Activated naive CD8-positive, alpha-beta T cell (primary cell): Measurements from ENCODE around the gene AQP2.

ENCODE experiments used
- H3K27ac Mint-ChIP-seq: one replicate; pipeline ENCODE4 v1.8.0; 2021; ENCODE audit warnings: mixed read lengths
- H3K27me3 Mint-ChIP-seq: one replicate; pipeline ENCODE4 v1.8.0; 2021; ENCODE audit warnings: mixed read lengths
- H3K36me3 Mint-ChIP-seq: one replicate; pipeline ENCODE4 v1.8.0; 2021; ENCODE audit warnings: mixed read lengths
- H3K4me1 Mint-ChIP-seq: one replicate; pipeline ENCODE4 v1.8.0; 2021; ENCODE audit warnings: low read depth, mixed read lengths
- H3K4me3 Mint-ChIP-seq: one replicate; pipeline ENCODE4 v1.8.0; 2021; ENCODE audit warnings: mild to moderate bottlenecking, mixed read lengths
- H3K9me3 Mint-ChIP-seq: one replicate; pipeline ENCODE4 v1.8.0; 2021; ENCODE audit warnings: low read depth, mixed read lengths

The AQP2 gene

GRCh38 chr12:49928471-49928870 is 22.1 kb upstream of the AQP2 start:
- Mint-ChIP-seq H3K36me3 (no peaks in the 10 kb centered on the region), H3K27ac (no peak overlapping the region), H3K9me3 (no peaks in the 10 kb centered on the region), H3K4me3 (no peak overlapping the region), H3K27me3 (no peaks in the 10 kb centered on the region), H3K4me1 (peaks cover 9% of the 10 kb centered on the region)

- Mint-ChIP-seq H3K9me3 (no peaks in the 10 kb centered on the region), H3K4me1 (peaks cover 9% of the 10 kb centered on the region), H3K4me3 (no peak overlapping the region), H3K27ac (no peak overlapping the region), H3K36me3 (no peaks in the 10 kb centered on the region), H3K27me3 (no peaks in the 10 kb centered on the region)
Measured at GRCh38 chr12:49929581-49929980, 21.0 kb upstream of the AQP2 start.

DNA sequence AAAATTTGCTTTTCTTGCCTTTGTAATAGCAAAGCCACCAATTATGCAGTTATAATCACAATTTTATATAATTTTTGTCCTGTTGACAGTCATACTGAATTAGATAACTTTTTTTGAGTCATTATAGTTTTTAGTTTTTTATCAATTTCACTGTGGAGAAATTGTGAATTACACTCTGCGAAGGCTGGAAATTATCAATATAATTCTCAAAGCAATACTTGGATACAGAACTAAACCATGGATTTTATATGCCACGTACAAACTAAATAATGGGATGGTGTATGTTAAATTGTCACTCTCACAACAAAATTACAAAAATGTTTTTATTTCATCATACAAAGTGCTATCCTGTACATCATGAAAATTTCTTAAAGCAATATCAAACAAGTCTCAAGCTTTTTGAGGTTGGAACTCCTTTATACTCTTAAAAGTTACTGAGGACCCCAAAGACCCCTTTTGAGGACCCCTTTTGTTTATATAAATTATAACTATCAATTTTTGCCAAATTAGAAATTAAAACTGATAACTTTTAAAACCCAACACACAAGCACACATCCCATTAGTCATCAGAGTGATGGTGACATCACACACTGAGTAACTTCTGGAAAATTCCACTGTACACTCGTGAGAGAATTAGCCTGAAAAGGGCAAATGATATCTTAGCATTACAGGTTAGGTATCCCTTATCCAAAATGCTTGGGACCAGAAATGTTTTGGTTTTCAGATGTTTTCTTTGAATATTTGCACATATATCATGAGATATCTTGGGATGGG is 19.8 kb upstream of the AQP2 start:
- Mint-ChIP-seq H3K27me3 (no peaks in the 10 kb centered on the region), H3K4me1 (peaks cover 9% of the 10 kb centered on the region), H3K27ac (no peak overlapping the region), H3K9me3 (no peaks in the 10 kb centered on the region), H3K36me3 (no peaks in the 10 kb centered on the region), H3K4me3 (no peak overlapping the region)

- H3K9me3 Mint-ChIP-seq, result no peaks in the 10 kb centered on the region
- no peaks in the 10 kb centered on the region for H3K36me3 Mint-ChIP-seq
- no peak overlapping the region for H3K27ac Mint-ChIP-seq
- peaks cover 9% of the 10 kb centered on the region for H3K4me1 Mint-ChIP-seq
- H3K27me3 Mint-ChIP-seq, result no peaks in the 10 kb centered on the region
- H3K4me3 Mint-ChIP-seq, result no peak overlapping the region
Measured at GRCh38 chr12:49932023-49932422, 18.5 kb upstream of the AQP2 start.

GRCh38 chr12:49932533-49933130 is 17.9 kb upstream of the AQP2 start:
- H3K36me3 Mint-ChIP-seq, result no peaks in the 10 kb centered on the region
- H3K27me3 Mint-ChIP-seq, result no peaks in the 10 kb centered on the region
- H3K4me1 Mint-ChIP-seq, result peaks cover 9% of the 10 kb centered on the region
- H3K27ac Mint-ChIP-seq, result no peak overlapping the region
- H3K9me3 Mint-ChIP-seq, result no peaks in the 10 kb centered on the region
- no peak overlapping the region for H3K4me3 Mint-ChIP-seq

GRCh38 chr12:49933796-49934195 is 16.7 kb upstream of the AQP2 start:
- peaks cover 9% of the 10 kb centered on the region for H3K4me1 Mint-ChIP-seq
- H3K36me3 Mint-ChIP-seq, result no peaks in the 10 kb centered on the region
- no peak overlapping the region for H3K4me3 Mint-ChIP-seq
- no peaks in the 10 kb centered on the region for H3K27me3 Mint-ChIP-seq
- no peaks in the 10 kb centered on the region for H3K9me3 Mint-ChIP-seq
- no peak overlapping the region for H3K27ac Mint-ChIP-seq

DNA sequence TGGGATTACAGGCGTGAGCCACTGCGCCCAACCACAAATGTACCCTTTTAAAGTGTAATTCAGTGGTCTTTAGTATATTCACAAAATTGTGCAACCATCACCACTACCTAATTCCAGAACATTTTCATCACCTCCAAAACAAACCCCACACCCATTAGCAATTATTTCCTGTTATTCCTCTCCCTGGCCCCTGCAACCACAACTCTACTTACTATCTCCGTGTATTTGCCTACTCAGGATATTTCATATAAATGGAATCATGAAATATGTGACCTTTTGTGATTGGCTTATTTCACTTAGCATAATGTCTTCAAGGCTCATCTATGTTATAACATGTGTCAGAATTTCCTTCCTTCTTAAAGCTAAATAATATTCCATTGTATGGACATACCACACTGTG is 16.0 kb upstream of the AQP2 start:
- Mint-ChIP-seq H3K9me3 (no peaks in the 10 kb centered on the region), H3K4me1 (peaks cover 9% of the 10 kb centered on the region), H3K36me3 (no peaks in the 10 kb centered on the region), H3K27me3 (no peaks in the 10 kb centered on the region), H3K27ac (no peak overlapping the region), H3K4me3 (no peak overlapping the region)

DNA sequence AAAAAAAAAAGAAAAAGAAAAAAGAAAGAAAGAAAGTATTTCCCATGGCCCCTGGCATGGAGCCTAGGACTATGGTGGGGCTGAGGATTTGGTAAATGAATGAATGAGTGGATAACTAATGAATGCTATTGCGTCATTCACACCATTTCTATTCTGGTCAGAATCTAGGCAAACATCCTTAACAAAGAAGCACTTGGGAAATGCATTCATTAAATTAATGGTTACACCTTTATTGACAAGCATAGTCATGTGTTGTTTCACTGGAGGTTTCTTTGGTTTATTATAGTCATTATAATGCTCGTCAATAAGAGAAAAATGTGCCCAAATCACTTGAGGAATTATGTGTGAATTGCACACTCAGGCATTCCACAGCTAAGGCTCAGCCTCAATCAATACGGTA is 13.6 kb upstream of the AQP2 start:
- Mint-ChIP-seq H3K4me1 (no peaks in the 10 kb centered on the region), H3K9me3 (no peaks in the 10 kb centered on the region), H3K36me3 (no peaks in the 10 kb centered on the region), H3K4me3 (no peak overlapping the region), H3K27me3 (no peaks in the 10 kb centered on the region), H3K27ac (no peak overlapping the region)

DNA sequence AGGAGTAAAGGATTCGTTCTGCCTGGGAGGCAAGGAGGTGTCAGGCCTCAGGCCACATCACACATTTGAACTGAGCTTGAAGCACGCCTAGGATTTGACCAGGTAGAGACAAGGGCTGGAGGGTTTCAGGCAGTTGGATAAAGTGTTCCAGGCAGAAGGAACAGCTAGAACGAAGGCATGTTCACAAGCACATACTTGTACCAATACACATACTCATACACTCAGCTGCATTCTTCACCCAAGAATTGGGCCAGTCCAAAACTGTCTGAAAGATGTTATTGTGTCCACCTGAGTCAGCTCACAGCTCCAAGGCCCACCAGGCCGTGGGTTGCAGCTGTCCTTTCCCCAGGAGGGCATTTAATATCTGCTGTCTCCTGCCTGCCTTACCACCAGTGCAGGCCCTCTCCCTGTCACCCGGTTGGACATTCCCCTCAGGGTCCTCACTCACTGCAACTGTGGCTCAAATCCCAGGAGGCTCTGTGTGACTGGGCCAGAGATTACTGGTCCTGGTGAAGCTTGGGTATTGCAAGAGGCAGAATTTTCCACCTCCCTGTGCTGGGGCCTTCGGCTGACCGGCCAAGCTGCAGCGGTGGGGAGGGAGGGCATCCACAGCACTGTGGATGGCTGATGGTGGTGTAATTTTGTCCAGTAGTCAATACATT is 12.8 kb upstream of the AQP2 start:
- no peaks in the 10 kb centered on the region for H3K4me1 Mint-ChIP-seq
- H3K9me3 Mint-ChIP-seq, result no peaks in the 10 kb centered on the region
- no peak overlapping the region for H3K4me3 Mint-ChIP-seq
- no peaks in the 10 kb centered on the region for H3K27me3 Mint-ChIP-seq
- no peak overlapping the region for H3K27ac Mint-ChIP-seq
- H3K36me3 Mint-ChIP-seq, result no peaks in the 10 kb centered on the region

DNA sequence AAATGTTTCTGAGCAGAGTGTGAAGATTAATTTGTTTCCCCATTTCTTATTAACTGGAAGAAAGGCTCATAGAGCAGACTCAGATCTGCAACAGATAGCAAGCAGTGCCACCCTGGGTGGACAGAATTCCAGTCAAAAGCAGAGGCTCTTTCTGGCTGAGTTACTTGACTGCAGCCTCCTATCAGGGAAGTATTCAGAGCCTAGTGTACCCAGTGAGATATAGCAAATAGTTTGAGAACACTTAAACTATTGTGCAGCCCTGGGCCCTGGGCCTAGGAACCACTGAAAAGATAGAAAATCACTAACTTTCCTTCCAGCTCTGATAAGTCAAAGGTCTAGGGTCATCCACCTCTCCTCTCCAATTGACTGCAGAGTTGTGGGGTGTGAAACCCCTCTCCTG is 11.2 kb upstream of the AQP2 start:
- Mint-ChIP-seq H3K27ac (no peak overlapping the region), H3K36me3 (no peaks in the 10 kb centered on the region), H3K4me1 (peaks cover under 1% of the 10 kb centered on the region), H3K4me3 (no peak overlapping the region), H3K9me3 (no peaks in the 10 kb centered on the region), H3K27me3 (no peaks in the 10 kb centered on the region)

DNA sequence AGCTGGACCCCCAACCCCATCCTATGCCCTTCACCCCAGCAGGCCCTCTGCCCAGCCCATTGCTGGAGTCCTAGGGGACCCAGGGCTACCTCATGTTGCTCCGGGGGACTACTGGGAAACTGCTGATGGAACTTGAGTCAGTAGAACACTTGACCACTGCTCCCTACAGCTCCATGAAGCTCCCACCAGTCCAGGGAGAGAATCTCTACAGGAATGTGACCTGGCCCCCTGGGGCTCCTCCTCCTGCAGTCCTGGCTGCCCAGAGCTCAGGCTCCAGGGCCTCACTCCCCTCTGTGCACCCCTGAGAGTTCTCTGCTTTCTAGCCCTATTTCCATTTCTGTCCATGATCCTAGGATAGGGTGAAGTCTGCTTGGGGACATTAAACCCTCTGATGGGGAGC is 10.8 kb upstream of the AQP2 start:
- no peak overlapping the region for H3K27ac Mint-ChIP-seq
- no peaks in the 10 kb centered on the region for H3K36me3 Mint-ChIP-seq
- H3K9me3 Mint-ChIP-seq, result no peaks in the 10 kb centered on the region
- H3K4me1 Mint-ChIP-seq, result peaks cover 4% of the 10 kb centered on the region
- no peak overlapping the region for H3K4me3 Mint-ChIP-seq
- H3K27me3 Mint-ChIP-seq, result no peaks in the 10 kb centered on the region

DNA sequence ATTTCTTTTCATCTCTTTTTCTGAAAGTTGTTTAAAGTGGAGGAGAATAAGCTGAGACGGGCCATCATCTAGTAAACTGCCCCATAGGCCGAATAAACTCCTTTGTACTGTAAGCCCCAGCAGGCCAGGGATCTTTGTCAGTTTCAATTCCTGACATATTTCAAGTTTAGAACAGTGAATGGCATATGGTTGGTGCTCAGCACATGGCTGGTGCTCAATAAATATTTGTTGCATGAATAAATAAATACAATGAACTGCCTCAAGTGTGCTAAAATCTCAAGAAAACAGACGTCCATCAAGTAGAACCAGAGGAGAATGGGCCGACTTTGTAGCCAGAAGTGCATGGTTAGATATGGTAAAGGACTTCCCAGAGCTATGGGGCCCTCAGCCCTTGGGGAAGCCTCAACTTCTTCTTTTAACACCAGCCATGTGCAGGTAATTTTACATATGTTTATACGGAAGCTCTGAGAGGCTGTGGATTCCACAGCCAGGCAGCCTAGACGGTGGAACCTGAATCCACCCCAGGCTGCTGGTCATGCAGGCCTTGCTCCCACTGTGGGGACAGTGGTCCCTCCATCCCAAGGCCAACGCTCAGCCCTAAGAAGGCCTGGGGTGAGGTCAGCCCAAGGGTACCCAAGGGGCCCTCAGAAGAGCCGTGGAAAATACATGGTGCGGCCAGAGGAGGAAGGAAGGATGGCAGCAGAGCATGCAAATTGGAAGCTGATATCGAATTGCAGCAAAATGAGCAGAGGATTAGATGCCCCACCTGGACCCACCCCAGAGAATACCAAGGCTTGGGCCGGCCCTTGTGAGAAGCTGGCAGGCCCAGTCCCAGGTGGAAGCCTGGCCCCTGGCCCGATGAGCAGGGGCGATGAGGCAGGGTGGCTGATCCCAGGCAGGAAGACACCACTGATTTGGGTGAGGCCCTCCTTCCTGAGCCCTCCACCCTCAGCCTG is 8.7 kb upstream of the AQP2 start:
- no peak overlapping the region for H3K27ac Mint-ChIP-seq

GRCh38 chr12:49942512-49942893 is 8.0 kb upstream of the AQP2 start:
- no peaks in the 10 kb centered on the region for H3K9me3 Mint-ChIP-seq
- no peak overlapping the region for H3K4me3 Mint-ChIP-seq
- H3K27me3 Mint-ChIP-seq, result no peaks in the 10 kb centered on the region
- H3K27ac Mint-ChIP-seq, result no peak overlapping the region
- no peaks in the 10 kb centered on the region for H3K36me3 Mint-ChIP-seq
- H3K4me1 Mint-ChIP-seq, result peaks cover 18% of the 10 kb centered on the region

More for the DNA sequence above, 8.7 kb upstream of the AQP2 start:
- H3K4me3 Mint-ChIP-seq, result no peak overlapping the region
- no peaks in the 10 kb centered on the region for H3K36me3 Mint-ChIP-seq
- H3K27me3 Mint-ChIP-seq, result no peaks in the 10 kb centered on the region
- H3K9me3 Mint-ChIP-seq, result no peaks in the 10 kb centered on the region
- H3K4me1 Mint-ChIP-seq, result peaks cover 18% of the 10 kb centered on the region

- H3K4me1 Mint-ChIP-seq, result peaks cover 18% of the 10 kb centered on the region
- no peak overlapping the region for H3K4me3 Mint-ChIP-seq
- no peaks in the 10 kb centered on the region for H3K36me3 Mint-ChIP-seq
- no peaks in the 10 kb centered on the region for H3K9me3 Mint-ChIP-seq
- no peak overlapping the region for H3K27ac Mint-ChIP-seq
- no peaks in the 10 kb centered on the region for H3K27me3 Mint-ChIP-seq
Measured at GRCh38 chr12:49942921-49943624, 7.5 kb upstream of the AQP2 start.
